ENCODE results near the gene ITGB5.

- TF ChIP-seq NFYB (CRISPR knock-in tag; conservative IDR thresholded peaks at IDR 0.05; ENCODE audit: low read depth) = no peak
- no peak for TF ChIP-seq SP1 (CRISPR knock-in tag; conservative IDR thresholded peaks at IDR 0.05)
- TF ChIP-seq GABPB1 (CRISPR knock-in tag; IDR thresholded peaks at IDR 0.05) = no peak
Observed at GRCh38 chr3:124809039-124809438, 78.1 kb downstream of the ITGB5 start.

Data from WTC11 (cell line).